Neural progenitor cell (in vitro differentiated cells): ENCODE data around the gene DCUN1D3.

ENCODE experiments used
- CTCF ChIP-seq: fragments of 200-600 bp; sonication (generic); IDR thresholded peaks from 2 replicates; pipeline ENCODE4 v1.5.1; 2017; ENCODE audit warnings: antibody characterized with exemption, mild to moderate bottlenecking
- EZH2phosphoT487 ChIP-seq: fragments of 200-600 bp; sonication (generic); IDR thresholded peaks from 2 replicates; pipeline ENCODE4 v1.6.1; 2017; ENCODE audit warnings: antibody characterized with exemption

GRCh38 chr16:20920799-20921198 lies 20.6 kb upstream of the DCUN1D3 start:
- TF ChIP-seq CTCF: no peak
- no peak for TF ChIP-seq EZH2phosphoT487
